GM21619 (cell line): ENCODE data around the gene CBX6.

Source experiments
- ATAC-seq: cut with Tn5 transposase; IDR thresholded peaks from one replicate; pipeline ENCODE4 v1.9.1; 2021; ENCODE audit not compliant: unreplicated experiment

CBX6 gene

DNA sequence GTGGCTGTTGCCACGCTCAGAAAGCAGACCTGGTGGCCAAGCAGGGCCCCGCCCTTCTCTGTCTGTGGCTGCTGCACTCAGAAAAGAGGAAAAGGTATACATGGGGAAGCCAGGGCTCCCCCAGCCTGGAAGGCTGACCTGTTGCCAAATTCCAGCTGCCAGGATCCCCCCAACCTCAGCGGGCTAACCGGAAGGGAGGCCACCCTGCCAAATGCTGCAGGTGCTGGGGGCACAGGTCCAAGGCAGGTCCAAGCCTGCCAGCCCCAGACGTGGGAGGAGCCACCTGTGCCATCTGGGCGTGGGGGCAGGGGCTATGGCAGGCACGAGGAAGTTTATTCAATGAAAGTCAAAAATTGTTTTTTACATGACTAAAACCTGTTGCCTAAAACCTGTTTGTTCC, 30.8 kb downstream of the CBX6 start:
- ATAC-seq: no peak

DNA sequence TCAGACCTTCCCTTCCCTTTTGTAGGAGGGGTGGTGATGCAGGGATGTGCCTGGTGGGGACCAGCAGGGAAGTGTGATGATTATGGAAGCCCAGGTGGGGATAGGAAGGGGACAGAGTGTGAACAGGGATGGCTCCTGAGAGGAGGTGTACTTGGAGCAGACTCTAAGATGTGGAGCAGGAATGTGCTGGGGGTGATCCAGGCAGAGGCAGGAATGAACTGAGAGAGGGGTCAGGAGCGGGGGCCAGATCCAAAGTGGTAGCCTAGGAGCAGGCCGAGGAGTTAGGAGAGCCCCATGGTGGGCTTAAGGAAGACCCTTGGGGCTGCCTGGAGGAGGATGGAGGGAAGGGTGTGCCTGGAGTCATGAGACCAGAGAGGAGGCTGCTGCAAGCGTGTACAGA, 31.9 kb downstream of the CBX6 start:
- no peak for ATAC-seq

DNA sequence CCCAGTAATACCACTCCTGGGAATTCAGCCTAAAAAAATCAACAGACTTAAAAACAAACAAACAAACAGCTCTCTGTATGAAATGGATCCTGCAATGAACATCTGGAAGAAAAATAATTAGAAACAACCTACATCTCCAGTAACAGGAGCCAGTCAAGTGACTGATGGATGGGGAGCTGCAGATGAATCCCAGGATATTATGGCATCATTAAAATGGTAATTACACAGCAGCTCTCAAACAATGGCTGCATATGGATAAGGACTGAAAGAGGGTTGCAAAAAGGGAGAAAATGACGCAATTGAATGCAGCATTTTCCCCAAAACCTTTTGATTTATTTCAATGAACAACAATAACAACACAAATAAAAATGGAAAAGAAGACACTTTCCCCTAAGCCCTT, 32.3 kb downstream of the CBX6 start:
- ATAC-seq: no peak

DNA sequence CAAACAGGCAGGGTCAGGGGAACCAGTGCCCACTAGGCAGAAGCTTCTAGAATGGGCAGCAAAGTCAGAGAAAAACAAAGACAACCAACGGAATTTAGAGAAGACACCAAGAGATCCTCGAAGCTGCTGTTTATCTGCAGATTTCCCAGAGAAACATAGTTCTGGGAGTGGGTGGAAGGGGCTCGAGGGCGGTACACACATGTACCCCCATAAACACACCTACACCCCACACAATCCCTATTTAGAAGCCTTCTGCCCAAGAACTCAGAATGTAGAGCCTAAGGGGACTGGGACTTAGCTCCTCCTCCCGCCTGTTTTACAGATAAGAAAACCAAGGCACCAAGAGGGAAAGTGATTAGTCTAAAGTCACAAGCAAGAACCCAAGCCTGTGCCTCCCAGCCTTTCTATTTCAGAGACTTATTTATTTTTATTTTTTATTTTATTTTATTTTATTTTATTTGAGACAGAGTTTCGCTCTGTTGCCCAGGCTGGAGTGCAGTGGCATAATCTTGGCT, 34.5 kb downstream of the CBX6 start:
- no peak for ATAC-seq

DNA sequence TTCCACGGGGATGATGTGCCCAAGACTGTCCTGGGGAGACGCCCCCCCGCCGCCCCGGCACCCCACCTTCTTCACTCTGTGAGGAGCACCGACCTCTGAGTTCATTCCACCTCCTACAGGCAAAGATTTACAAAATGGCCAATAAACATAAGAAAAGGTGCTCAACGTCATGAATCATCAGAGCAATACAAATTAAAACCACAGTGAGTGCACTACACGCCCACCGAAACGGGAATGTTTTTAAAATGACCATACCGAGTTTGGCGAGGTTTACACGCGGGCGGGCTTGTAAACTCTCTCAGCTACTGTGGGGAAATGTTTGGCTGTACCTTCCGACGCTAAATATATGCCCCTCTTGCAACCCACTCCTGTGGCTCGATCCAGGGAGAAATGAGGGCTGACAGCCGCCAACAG, 36.1 kb downstream of the CBX6 start:
- no peak for ATAC-seq

DNA sequence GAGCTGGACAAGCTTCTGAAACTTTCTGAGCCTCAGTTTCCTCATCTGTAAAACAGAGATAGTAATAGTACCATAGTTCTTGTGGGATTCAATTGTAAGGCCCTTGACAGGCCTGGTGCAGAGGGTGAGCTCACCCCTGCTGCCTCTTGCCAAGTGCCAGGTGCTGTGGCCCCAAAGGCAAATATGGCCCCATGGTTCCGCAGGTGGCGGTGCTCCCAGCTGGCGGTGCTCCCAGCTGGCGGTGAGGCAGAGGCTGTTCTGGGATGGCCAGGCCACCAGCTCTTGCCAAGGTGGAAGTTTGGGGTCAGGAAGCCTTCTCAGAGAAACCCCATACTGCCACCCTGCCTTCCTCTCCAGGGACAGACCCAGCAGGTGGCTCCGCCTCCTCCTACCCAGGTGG, 37.0 kb downstream of the CBX6 start:
- ATAC-seq: no peak

DNA sequence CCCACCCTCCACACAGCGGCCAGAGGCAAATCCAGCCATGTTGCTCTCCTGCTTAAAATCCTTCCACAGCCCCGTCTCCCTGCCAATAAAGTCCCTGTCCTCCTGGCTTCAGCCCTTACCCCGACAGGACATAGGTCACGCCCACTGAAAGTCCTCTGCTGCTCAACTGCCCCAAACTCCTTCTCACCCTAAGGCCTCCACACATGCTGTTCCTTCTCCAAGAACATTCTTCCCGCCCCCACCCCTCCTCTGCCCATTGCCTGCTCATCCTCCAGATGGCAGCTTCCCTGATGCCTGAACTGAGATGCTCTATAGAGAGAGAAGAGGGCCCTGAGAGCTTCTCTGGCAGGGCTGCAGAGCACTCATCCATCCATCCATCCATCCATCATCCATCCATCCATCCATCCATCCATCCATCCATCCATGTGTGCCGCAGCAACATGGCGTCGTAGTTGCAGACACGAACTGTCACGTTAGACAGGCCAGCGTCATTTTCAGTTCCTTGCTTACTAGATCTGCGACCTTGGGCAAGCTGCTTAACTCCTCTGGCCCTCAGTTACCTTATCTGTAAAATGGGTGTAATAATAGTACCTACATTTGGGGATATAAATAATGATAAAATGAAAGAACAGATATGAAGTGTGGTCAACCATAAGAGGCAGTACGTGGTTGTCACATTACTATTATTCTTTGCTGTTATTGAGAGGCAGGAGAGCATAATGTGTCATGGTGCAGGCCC, 37.6 kb downstream of the CBX6 start:
- ATAC-seq: no peak

DNA sequence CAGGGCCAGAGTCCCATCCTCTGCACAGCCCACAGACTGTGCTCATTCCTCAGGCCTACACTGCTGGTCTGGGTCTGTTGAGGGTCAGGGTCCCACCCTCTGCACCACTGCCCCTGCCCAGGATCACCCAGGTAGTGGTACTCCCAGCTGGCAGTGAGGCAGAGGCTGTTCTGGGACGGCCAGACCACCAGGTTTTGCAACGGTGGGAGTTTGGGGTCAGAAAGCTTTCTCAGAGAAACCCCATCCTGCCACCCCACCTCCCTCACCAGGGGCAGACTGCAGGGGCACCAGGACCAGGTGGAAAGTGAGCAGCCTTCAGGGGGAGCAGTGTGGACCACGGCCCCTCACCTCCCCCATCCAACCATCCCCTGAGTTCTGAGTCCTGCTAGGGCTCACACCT, 39.0 kb downstream of the CBX6 start:
- no peak for ATAC-seq

DNA sequence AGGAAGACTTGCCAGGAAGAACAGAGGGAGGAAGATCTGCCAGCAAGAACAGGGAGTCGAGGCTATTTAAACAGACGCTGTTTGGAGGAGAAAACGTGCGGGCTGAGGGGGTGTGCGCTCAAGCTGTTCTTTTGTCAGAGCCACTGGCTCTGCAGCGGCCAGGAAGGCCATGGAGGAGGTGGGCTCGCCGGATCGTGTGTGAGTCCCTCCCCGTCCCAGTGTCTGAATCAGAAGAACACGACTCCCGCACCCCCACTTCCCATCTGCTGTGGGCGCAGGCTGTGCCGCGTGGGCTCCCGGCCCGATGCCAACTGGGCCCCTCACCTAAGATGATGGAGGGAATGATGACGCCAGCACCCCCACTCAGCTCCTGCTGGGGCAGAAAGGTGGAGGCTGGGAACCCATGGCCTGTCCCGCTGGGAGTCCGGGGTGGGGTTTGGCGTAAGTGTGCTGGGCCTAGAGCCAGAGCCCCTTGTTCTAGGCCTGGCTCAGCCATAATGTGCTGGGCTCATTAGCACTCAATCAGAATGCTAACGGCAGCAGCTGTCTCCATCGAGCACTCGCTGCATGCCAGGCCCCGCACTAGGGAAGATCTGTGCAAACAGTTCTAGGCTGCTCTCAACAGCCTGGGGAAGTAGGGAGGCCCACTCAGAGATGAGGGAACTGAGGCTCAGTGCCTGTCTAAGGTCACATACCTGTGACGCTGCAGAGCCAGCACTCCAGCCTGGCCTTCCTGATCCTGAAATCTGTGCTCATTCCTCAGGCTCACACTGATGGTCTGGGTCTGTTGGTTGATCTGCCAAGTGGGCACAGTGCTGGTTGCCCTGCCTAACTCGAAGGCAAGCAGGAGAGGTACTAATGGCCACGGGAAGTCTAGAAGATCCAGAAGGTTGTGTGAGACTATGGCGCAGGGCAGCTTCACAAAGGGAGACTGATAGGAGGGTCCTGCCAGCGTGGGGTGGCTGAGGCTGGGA, 39.7 kb downstream of the CBX6 start:
- ATAC-seq: no peak

DNA sequence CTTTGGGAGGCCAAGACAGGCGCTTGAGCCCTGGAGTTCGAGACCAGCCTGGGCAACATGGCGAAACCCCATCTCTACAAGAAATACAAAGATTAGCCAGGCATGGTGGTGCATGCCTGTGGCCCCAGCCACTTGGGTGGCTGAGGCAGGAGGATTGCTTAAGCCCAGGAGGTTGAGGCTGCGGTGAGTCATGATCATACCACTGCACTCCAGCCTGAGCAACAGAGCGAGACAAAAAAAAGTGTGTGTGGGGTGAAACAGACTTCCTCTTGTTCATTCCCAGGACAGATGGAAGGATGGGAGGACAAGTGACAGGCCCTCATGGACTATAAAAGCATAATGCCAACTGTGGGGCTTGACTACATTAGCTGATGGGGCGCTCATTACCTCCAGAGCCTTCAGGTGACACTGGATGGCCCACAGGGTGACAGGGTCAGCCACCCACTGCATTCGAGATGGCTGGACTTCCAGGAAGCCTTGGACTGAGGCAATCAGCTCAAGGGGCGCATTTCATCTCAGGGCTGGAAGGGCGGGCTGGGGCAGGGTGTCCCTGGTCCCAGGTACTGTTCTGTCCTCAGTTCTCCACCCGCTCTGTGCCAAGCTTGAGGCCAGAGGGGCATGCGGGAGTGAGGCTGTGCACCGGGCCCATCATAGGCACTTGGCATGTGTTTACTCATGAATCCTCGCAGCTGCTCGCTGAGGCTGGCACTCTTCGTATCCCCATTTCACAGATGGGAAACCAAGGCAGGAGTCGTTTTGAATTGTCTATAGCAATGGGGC, 40.7 kb downstream of the CBX6 start:
- ATAC-seq: no peak

DNA sequence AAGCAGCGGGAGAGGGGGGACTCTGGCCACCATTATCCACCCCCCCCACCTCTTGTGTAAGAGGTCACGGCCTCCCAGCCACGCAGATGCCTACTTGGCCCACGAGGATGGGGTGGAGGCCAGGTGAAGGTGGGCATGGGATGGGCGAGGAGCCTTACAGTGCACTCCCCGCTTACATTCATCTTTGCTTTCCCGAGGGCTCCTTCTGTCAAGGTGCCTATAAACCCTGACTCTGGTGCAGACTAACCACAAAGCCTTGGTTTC, 41.2 kb downstream of the CBX6 start:
- ATAC-seq: no peak

DNA sequence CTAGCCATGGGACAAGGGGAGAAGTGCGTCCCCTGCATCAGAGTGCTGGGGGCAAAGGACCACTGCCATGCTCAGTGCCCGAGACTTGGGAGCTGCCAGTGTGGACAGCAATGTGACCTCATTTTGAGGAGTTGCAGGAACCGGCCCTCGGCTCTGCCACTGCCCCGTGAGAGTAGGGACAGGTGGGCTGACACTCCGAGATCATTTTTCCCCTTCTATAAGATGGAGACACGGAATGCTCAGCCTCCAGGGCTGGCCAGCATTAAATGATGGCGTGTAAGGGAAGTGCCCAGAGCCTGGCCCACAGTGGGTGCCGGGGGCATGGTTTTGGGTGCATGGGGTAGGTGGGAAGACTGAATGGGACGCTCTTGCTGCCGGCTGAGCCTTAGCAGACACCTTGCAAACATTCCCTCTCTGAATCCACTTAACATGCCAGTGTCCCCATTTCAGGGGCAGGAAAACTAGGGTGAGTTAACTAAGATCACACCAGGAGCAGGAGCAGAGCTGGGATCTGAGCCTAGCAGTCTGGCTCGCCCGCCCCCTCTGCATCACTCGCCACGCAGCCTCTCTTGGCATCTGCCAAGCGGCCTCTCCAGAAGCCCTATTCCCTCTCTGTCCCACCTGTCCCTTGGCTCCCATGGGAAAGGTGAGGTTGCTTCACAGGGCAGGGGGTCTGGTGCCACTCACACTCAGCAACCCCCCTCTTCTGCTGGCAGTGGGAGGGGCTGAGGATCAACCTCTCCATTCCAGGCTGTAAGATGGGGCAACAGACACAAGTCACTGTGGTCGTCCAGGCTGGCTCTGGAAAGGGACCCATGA, 41.8 kb downstream of the CBX6 start:
- ATAC-seq: no peak

DNA sequence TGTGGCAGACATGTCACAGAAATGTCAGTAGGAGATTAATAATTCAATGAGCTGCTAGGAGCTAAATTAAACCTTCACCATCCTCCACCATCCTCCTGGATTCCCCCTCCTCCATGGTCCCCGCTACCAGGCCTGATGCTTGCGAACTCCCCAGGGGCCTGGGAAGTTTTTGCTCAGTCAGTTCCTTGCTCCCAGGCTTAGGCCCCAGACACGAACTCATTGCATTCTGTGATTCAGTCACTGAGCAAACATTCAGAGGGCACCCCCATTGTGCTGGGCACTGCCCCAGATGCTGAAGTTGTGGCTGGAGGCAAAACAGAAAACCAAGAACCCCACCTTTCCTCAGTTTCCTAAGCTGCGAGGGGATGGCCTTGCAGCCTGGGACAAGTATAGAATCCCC, 42.5 kb downstream of the CBX6 start:
- ATAC-seq: no peak

DNA sequence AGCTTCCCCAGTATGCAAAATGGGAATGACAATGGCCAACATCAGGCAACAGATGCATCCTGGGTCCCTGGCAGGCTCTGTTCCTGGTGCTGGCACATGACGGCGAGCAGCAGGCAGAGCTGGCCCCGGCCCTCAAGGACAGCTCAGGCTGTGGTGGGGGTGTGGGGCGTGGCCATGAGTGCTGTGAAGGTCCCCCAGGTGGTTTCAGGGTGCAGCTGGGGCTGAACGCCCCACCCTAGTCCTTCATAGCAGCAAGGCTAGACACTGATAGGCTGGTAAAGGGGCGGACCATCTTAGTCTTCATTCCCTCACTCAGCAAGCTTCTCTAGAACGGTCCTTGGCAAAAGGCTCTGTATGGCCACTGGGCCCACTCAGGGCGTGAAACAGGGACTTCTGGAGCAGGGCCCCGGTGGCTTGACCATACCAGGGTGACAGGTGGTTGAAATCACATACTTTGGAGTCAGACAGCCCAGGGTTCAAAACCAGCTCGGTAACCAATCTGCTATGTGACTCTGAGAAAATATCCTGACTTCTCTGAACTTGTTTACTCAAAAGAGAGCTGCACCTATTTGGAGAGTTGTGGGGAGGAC, 43.3 kb downstream of the CBX6 start:
- ATAC-seq: no peak

DNA sequence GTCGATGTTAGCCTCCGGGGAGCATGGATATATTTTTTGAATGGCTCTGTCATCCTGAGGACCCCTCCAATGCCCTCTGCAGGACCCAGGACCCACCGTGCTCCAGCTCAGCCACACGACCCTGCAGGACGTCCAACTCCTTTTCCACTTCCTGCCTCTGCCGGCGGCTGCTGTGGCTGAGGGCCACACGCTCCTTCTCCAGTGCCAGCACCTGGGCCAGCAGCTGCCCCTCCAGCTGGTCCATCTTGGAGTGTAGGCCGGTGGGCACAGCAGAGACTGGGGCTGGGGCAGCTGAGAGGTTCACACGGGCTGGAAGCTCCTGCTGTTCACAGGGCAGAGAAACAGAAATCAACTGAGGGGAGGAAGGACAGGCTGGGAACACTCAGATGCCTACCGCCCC, 43.8 kb downstream of the CBX6 start:
- no peak for ATAC-seq

DNA sequence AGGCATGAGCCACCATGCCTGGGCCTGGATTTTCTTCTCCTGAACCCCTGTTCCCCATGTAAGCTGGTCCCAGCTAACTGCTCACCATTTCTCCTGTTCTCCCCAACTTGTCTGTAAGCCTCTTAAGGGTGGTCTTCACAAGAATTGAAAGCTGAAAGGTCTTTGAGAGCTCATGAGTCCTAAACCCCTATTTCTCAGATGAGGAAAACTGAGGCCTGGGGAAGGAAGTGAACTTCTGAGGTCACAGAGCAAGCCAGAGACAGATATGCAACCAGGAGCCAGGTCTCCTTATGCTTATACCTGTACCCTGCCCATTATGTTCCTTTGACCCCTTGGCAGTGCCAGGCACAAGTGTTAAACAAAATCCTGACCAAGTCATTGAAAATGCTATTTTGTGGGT, 44.5 kb downstream of the CBX6 start:
- no peak for ATAC-seq

DNA sequence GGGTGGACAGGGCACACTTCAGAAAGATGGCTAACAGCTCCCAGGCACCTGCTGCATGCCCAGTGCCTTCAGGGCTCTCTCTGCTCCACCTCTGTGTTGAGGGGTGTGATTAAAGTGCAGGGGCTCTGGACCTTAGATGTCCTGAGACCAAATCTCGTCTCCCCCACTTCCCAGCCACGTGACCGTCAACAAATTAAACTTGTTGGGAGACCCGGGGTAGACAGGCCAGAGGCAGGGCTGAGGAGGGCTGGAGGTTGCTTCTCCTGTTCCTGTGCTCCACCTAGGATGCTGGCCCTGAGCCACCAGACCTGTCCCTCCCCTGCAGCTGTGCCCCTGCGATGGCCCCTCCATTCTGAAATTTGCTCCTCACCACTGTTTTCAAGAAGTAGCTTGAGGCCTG, 45.2 kb downstream of the CBX6 start:
- ATAC-seq: no peak

DNA sequence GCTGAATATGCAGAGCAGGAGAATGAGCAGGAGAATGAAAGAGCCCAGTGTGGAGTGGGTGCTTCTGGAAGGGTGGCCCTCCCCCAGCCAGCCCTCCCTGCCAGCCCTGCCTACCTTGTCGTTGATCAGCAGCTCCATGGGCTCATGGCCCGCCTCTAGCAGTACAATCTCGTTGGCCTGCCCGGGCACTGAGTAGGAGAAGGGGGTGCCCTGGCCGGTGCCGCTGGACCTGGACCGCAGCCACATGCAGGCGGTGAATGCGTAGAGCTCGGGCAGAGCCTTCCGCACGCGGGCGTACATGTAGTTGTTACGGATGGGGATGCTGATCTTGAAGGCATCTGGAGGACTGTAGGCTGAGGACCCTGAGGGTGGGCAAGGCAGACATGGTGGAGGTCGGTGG, 45.6 kb downstream of the CBX6 start:
- no peak for ATAC-seq

DNA sequence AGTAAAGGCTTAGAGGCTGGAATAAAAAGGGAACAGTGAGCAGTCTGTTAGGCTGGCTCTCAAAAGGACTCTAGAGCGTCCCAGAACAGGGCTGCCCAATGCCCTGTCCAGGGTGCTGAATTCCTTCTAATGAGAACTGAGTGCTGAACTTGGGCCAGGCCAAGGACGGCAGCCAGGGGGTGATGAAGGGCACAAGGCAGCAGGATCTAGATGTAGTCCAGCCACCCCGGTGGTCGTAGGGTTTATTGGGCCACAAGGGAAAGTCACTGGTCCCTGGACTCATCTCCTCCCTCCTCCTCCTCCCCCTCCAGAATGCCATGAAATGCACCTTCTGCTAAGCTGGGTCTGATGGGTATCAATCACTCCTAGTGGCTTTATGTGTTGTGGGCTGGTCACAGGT, 47.4 kb downstream of the CBX6 start:
- ATAC-seq: no peak

DNA sequence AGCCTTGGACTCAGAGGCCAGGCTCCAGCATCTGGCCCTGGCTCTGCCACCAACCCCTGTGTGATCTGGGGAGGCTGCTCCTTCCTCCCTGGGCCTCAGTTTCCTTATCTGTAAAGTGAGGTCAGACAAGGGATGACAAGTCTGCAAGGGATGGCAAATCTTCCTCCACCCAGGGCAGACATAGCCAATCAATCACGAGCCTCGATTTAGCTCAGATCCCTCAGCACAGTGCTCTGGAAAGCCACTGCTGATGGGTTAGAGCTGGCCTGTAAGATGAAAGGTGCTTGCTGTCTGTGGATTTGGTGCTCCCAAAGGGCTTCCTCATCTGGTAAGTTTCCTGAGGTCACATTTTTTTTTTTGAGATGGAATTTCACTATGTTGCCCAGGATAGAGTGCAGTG, 48.4 kb downstream of the CBX6 start:
- ATAC-seq: no peak
